Mesodermal cell (in vitro differentiated cells): ENCODE measurements around the gene SLC35G6.
A peak's percentile ranks its signal among the peaks of the same experiment; 100 is the strongest.
"Not testable (repeated sequence)": the region's sequence is repeated elsewhere in the genome, so short reads cannot be mapped to it uniquely, and the experiment has no call there.

Source experiments
- H3K27ac ChIP-seq: 2 replicates; pipeline ENCODE4 v1.7.0; 2013; ENCODE audit warnings: mild to moderate bottlenecking, low read depth, low read length, moderate library complexity; ENCODE audit not compliant: severe bottlenecking
- H3K36me3 ChIP-seq: 2 replicates; pipeline ENCODE4 v1.7.1; 2013; ENCODE audit warnings: mild to moderate bottlenecking, low read length, moderate library complexity; ENCODE audit not compliant: control insufficient read depth, insufficient read depth
- H3K4me1 ChIP-seq: one replicate; pipeline ENCODE4 v1.7.1; 2013; ENCODE audit warnings: mild to moderate bottlenecking, low read length; ENCODE audit not compliant: insufficient read depth, control insufficient read depth, poor library complexity, severe bottlenecking
- H3K4me3 ChIP-seq: 2 replicates; pipeline ENCODE4 v1.7.0; 2013; ENCODE audit warnings: low read length, control low read depth, mild to moderate bottlenecking; ENCODE audit not compliant: insufficient read depth, poor library complexity, severe bottlenecking; ENCODE audit errors: extremely low read depth
- H3K9me3 ChIP-seq: 2 replicates; pipeline ENCODE4 v1.7.1; 2013; ENCODE audit warnings: mild to moderate bottlenecking, low read length, moderate library complexity; ENCODE audit not compliant: control insufficient read depth
- WGBS, 2 experiments: methylation state at CpG; one replicate each; pipeline ENCODE4 v1.1.5; 2013; ENCODE audit warnings: missing lambda C conversion rate in 2 of 2; ENCODE audit not compliant: insufficient coverage in 2 of 2; 5-methylcytosine and 5-hydroxymethylcytosine counted together

SLC35G6 gene

DNA sequence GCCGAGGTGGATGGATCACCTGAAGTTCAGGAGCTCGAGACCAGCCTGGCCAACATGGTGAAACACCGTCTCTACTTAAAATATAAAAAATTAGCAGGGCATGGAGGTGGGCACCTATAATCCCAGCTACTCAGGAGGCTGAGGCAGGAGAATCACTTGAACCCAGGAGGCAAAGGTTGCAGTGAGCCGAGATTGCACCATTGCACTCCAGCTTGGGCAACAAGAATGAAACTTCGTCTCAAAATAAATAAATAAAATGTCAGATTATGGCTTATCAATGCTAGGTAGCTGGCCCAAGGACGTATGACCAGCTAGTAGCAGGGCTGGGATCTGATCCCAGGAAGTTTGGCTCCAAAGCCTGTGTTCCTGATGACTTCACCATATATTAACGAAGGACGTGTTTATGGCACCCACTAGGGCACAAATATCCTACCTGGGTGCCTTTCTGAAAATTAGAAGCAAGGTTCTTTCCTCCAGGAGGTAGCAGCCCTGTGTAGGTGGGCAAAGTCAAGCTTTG is 10.7 kb upstream of the SLC35G6 start:
- not testable (repeated sequence) for H3K9me3 ChIP-seq, H3K4me3 ChIP-seq, H3K4me1 ChIP-seq, H3K27ac ChIP-seq
- WGBS, 2 experiments = 90 to 96% methylated on average over 6 to 7 of the region's 8 CpGs
- peaks cover 28% of the 10 kb centered on the region for H3K36me3 ChIP-seq

DNA sequence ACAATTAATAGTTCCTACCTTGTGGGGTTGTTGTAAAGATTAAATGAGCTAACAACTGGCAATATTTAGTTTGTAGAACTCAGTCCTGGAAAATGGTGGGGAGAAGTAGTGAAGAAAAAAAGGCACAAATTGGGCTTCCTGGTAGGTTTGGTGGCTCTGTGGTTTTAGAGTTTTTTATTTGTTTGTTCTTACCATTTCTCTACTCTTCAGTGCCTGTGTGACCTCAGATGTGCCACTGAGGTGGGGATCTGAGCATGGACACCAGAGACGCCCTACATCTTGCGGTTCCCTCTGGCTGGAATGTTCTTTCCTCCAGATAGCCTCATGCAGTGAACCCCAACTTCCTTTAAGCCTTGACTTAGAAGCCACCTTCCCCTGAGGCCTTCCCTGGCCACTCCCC is 9.5 kb upstream of the SLC35G6 start:
- no peak overlapping the region for H3K4me3 ChIP-seq
- H3K36me3 ChIP-seq = peaks cover 16% of the 10 kb centered on the region
- H3K27ac ChIP-seq = no peak overlapping the region
- 95 to 100% methylated on average over 2 of the region's 2 CpGs for WGBS, 2 experiments
- peaks cover 6% of the 10 kb centered on the region for H3K4me1 ChIP-seq
- H3K9me3 ChIP-seq = no peaks in the 10 kb centered on the region

DNA sequence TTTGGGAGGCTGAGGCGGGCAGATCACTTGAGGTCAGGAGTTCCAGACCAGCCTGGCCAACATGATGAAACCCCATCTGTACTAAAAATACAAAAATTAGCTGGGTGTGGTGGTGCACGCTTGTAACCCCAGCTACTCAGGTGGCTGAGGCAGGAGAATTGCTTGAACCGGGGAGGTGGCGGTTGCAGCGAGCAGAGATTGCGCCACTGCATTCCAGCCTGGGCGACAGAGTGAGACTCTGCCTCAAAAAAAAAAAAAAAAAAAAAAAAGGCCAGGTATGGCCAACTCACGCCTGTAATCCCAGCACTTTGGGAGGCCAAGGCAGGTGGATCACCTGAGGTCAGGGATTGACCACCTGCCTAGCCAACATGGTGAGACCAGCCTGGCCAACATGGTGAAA is 6.5 kb upstream of the SLC35G6 start:
- not testable (repeated sequence) for H3K27ac ChIP-seq
- WGBS, 2 experiments = 90 to 98% methylated on average over 4 to 6 of the region's 8 CpGs

DNA sequence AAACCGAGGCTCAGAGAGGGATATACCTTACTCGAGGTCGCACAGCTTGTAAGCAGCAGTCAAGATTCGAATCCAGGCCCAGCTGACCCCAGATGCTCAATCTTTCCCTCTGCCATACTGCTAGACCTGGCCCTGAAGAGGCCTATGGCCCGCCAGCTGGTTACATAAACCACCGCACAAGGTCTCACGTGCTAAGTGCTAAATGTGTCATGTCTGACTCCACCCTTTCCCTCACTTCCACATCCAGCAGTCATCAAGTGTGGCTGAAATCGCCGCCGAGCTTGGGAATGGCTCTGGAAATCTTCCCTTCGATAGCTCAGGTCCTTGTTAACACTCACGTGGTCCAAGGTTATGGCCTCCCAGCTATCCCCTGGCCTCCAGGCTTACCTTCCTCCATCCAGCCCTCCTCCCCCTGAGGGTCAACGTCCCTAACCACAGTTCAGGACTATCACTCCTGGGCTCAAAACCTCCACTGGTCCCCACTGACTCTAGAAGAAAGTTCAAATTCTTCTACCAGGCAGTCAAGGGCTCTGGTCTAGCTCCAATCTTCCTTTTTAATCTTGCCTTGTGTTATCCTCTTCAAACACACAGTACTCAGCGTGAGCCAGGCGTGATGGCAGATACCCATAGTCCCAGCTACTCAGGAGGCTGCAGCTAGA is 5.4 kb upstream of the SLC35G6 start:
- peaks cover 34% of the 10 kb centered on the region for H3K4me1 ChIP-seq
- H3K4me3 ChIP-seq = no peak overlapping the region
- H3K9me3 ChIP-seq = no peaks in the 10 kb centered on the region
- peaks cover 6% of the 10 kb centered on the region for H3K36me3 ChIP-seq
- no peak overlapping the region for H3K27ac ChIP-seq
- 91 to 97% methylated on average over 15 of the region's 15 CpGs for WGBS, 2 experiments

More for the DNA sequence above, 6.5 kb upstream of the SLC35G6 start:
- H3K4me1 ChIP-seq = peaks cover 26% of the 10 kb centered on the region
- not testable (repeated sequence) for H3K4me3 ChIP-seq, H3K36me3 ChIP-seq, H3K9me3 ChIP-seq

DNA sequence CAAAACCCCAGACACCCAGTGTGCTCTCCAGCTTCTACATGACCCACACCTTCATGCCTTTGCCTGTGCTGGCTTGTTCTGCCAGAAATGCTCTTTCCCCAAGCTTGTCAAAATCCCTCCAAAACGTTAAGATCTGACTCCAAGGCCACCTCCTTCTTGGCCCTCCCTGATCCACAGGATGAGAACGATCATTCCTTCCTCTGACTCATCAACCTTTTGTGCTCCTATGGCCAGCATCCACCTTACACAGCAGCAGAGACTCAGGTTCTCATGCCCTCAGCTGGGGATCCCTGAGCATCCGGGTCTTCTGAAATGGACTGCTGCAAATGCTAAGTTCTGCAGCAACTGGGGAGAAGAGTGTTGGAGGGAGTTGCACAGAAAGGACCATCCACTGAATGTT is 4.8 kb upstream of the SLC35G6 start:
- H3K27ac ChIP-seq = no peak overlapping the region
- H3K4me1 ChIP-seq = peaks cover 36% of the 10 kb centered on the region
- no peak overlapping the region for H3K4me3 ChIP-seq
- 55 to 68% methylated on average over 3 of the region's 3 CpGs for WGBS, 2 experiments
- H3K9me3 ChIP-seq = no peaks in the 10 kb centered on the region
- peaks cover 2% of the 10 kb centered on the region for H3K36me3 ChIP-seq

DNA sequence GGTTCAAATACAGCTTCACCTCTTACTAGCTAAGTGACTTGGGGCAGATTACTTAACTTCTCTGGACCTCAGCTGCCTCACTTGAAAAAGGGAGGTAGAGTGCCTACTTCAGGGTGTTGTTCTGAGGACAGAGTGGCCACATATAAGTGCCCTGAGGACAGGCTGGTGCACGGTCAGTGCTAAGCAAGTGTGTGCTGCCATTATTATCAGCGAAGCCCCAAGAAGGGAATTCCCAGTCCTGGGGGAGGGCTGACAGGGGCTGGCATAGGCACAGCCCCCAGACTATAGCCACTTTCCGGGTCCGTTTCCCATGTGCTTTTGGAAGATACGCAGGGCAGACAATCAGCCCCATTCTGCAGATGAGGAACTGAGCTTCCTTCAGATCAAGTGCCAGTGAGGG is 4.3 kb upstream of the SLC35G6 start:
- Histone ChIP-seq H3K9me3 (no peaks in the 10 kb centered on the region), H3K27ac (no peak overlapping the region), H3K36me3 (no peaks in the 10 kb centered on the region), H3K4me3 (no peak overlapping the region), H3K4me1 (peaks cover 40% of the 10 kb centered on the region)
- WGBS, 2 experiments = 95 to 99% methylated on average over 4 to 5 of the region's 5 CpGs

DNA sequence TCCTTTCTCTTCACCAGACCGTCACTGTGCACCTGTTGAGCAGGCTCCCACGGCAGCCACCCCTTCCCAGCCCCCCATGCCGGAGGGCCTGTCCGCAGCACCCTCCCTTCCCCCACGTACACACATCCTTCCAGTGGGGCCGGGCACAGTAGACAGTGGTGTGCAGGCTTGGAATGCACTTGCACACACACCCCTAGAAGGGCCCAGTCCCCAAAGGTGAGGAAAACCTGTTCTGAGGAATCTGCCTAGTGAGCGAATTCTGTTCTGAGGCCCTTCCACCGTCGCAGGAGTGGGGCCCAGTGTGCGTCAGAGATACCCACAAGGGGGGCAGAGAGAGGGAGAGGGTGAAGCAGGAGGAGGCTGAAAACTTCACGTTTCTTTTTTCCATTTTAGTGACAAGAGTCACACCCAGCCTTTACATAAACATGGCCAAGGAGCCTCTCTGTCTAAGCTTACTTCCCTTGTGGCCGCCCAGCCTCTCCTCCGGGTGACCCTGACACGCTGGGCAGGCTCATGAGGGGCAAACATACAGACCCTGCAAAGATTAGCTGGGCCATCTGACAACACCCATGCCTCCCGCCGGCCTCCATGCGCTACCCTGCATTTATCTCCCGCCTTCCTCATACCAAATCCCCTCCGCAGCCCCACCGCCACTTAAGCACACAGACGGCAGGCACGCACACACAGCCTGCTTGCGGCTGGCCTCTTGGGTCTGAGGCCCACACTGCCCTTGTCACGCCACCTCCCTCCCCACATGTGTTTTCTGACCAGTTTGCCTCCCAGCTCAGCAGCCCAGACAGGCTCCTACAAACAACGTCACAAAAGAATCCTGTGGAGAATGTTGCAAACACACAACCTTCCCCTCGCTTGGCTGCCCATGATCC is 3.6 kb upstream of the SLC35G6 start:
- Histone ChIP-seq H3K4me3 (peak overlapping the region; percentile 72), H3K4me1 (peaks cover 40% of the 10 kb centered on the region), H3K27ac (peak overlapping the region; percentile 89), H3K9me3 (no peaks in the 10 kb centered on the region), H3K36me3 (no peaks in the 10 kb centered on the region)
- 73 to 77% methylated on average over 7 to 20 of the region's 26 CpGs for WGBS, 2 experiments

DNA sequence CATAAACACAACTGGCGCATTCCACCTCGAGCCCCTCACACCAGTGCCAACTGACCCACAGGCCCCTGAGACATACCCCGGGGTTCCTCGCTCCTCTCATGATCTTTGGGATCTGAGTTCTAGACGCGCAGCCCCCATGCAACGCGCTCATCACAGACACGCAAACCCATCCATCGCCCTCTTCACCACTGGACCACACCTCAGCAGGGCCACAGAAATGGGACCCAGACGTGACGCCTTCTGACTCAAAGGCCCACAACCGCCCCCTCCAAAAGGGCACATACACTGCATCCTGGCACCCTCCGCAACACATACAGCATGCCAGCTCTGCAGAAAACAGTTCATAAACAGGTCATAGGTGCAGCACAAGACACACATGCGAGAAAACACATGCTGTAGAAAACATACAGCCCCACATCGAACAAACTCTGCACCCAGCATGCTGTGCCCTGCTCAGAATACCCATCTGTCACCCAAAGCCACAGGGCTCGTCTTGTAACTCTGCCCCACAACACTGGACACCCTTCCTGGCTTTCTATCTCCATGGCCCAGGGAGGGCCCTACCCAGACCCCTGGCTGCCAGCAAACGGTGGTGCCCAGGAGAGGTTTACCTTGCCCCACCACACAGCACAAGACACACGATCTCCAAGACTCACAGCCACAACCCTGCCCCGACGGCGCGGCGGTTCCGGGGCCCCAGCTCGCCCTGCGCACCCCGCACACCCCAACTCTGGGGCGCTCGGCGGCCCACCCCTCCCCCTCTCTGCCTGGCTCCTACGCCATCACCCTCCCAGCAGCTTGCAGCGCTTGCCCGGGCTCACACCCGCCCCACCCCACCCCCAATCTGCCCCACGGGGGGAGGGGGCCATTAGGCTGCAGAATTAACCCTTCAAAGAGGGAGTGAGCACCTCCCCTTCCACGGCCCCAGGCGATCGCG is 2.7 kb upstream of the SLC35G6 start:
- Histone ChIP-seq H3K9me3 (no peaks in the 10 kb centered on the region), H3K4me3 (peak overlapping the region; percentile 72), H3K36me3 (no peaks in the 10 kb centered on the region), H3K4me1 (peaks cover 40% of the 10 kb centered on the region), H3K27ac (peak overlapping the region; percentile 89)
- WGBS, 2 experiments = 52 to 54% methylated on average over 24 to 27 of the region's 40 CpGs

DNA sequence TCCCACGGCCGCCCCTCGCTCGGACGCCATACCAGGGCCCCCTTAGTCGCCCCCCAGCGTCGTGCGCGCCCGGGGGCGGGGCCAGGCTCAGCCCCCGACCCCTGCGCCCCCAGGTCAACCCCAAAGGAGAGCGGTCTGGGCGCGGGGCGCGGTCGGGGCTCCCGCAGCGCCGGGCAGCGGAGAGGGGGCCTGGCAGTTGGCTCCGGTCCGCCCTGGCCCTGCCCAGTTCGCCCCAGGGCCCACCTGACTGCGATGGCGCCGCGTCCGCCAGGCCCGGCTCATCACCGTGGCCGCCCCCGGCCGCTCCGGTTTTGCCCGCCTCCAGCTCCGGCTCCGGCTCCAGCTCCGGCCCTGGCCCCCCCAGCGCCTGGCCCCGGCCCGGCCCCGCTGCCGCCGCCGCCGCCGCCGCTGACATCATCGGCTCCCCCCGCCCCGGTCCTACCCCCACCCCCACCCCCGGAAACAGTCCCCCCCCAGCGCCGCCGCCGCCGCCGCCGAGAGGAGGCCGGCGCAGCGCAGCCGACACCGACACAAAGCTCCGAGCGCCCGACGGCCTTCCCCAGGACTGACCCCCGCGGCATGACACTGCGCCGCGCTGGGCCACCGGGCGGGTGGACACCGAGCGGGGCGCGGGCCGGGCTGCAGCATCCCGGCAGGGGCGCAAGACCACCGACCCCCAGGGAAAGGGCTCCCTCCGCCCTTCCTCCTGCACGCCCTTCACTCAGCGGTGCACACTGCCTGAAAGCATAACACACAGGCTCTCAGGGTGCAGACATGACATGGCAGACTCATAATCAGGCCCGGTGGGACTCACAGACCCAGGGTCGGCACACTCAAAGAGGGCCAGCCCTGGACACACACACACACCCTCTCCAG is 1.8 kb upstream of the SLC35G6 start, which contains the start of gene ZBTB4:
ZBTB4 (minus strand) TSS at position 419 of the 876 bp plus-strand sequence. CDS start 12,830 bp downstream, outside the sequence.
- no peaks in the 10 kb centered on the region for H3K36me3 ChIP-seq
- H3K4me3 ChIP-seq = peak within 1 kb of the TSS; percentile 72
- no peaks in the 10 kb centered on the region for H3K9me3 ChIP-seq
- peaks cover 40% of the 10 kb centered on the region for H3K4me1 ChIP-seq
- peak within 1 kb of the TSS; percentile 89 for H3K27ac ChIP-seq
- WGBS, 2 experiments = 0% methylated on average over 60 to 62 of the region's 92 CpGs
